HPDE6-E6E7 (cell line): ENCODE measurements around the gene PTCSC3.

Experiments
- DNase-seq: peaks from one replicate; pipeline ENCODE4 v3.0.0; 2011; ENCODE audit warnings: missing footprints; ENCODE audit errors: extremely low spot score

Gene PTCSC3

DNA sequence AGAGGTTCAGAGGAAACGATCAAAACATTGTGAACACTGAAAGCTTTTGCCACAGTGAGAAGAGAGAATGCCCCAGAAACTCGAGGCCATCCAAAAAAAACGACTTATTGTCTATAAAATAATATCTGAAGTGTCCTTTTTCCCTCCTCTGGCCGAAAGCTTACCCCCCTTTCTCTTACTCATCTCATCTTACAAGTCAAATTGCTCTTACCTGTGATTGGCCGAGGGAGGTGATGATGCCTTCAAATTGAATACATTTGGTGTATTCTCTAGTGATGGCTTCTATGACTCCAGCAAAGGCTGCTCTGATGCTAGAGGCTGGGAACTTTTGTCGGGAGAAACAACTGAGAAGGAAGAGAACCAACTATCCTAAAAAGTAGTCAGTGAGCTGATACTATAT lies 90.7 kb downstream of the PTCSC3 start:
- DNase-seq: no peak
